ENCODE measurements around the gene CTNNBIP1. TPM values are rescaled to one million over a fixed set of nuclear protein-coding genes. Genes with fewer than 3 reads are reported as not detected.
A peak's percentile ranks its signal among the peaks of the same experiment; 100 is the strongest.

The CTNNBIP1 gene
- total and polyA plus RNA-seq, 9 of the 15 experiments (the other 6 are each of a cell fraction or from before 2014, with no cell fraction given), result 0.65 to 29.2 (median 14.7) TPM

- TF ChIP-seq ATF2 (CRISPR knock-in tag; IDR thresholded peaks at IDR 0.05) (no peak), EGR1 (conservative IDR thresholded peaks at IDR 0.05) (no peak), FOXA3 (CRISPR knock-in tag; conservative IDR thresholded peaks at IDR 0.05 in 1 of 2, IDR thresholded peaks at IDR 0.05 in 1 of 2) (no peak), CSDE1 (IDR thresholded peaks at IDR 0.05) (no peak), ZKSCAN8 (CRISPR knock-in tag; IDR thresholded peaks at IDR 0.05) (0 out of 2 replicates have a peak, but pooled peaks have one; percentile 13), DEAF1 (CRISPR knock-in tag; IDR thresholded peaks at IDR 0.05) (peak; percentile 73), ZNF324 (CRISPR knock-in tag; IDR thresholded peaks at IDR 0.05) (no peak), TRIM24 (IDR thresholded peaks at IDR 0.05) (no peak), NFATC3 (IDR thresholded peaks at IDR 0.05) (no peak), JUNB (CRISPR knock-in tag; conservative IDR thresholded peaks at IDR 0.05) (no peak), TSC22D4 (tag; IDR thresholded peaks at IDR 0.05) (no peak), IRF9 (tag; IDR thresholded peaks at IDR 0.05) (no peak), SRSF7 (optimal IDR thresholded peaks at IDR 0.05; ENCODE audit: low read depth, low read length) (no peak), OTX1 (CRISPR knock-in tag; IDR thresholded peaks at IDR 0.05) (no peak), NFIX (CRISPR knock-in tag; IDR thresholded peaks at IDR 0.05; ENCODE audit: low read depth) (no peak), ZZZ3 (IDR thresholded peaks at IDR 0.05) (no peak), THRB (CRISPR knock-in tag; conservative IDR thresholded peaks at IDR 0.05) (no peak), GMEB1 (CRISPR knock-in tag; IDR thresholded peaks at IDR 0.05) (no peak), NEUROD1 (IDR thresholded peaks at IDR 0.05; ENCODE audit: borderline replicate concordance, low read depth, low read length, partially characterized antibody) (peak; percentile 15), ZNF785 (CRISPR knock-in tag; IDR thresholded peaks at IDR 0.05) (no peak)
Observed at GRCh38 chr1:9942399-9942938, 32.4 kb upstream of the CTNNBIP1 start (continued).
